Globus pallidus (tissue), 1 donor: ENCODE measurements around the gene RFTN2.
"Not testable (repeated sequence)": the region's sequence is repeated elsewhere in the genome, so short reads cannot be mapped to it uniquely, and the experiment has no call there.

Experiments
- DNase-seq: peaks from one replicate; pipeline ENCODE4 v3.0.0-alpha.2; 2015; ENCODE audit warnings: low spot score

The RFTN2 gene, protein sequence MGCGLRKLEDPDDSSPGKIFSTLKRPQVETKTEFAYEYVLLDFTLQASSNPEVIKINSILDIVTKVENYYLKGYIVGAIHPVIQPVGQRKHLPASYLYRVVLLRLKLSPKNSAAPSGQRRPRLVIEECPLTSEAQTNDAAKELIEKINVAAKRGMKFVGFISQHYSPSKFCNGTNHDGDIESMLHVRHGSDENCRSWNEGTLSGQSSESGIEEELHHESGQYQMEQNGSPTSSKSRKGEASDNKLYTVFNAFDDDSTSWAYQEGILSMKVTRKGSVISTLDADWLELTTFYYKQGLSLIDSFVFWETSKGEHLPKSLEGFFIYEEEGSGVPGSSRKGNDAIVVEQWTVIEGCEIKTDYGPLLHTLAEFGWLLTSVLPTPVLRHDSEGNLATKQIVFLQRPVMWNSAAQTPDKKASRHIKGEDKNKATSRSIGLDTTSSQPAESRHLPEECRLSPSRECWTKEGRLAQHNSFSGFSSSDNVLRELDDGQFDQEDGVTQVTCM

DNA sequence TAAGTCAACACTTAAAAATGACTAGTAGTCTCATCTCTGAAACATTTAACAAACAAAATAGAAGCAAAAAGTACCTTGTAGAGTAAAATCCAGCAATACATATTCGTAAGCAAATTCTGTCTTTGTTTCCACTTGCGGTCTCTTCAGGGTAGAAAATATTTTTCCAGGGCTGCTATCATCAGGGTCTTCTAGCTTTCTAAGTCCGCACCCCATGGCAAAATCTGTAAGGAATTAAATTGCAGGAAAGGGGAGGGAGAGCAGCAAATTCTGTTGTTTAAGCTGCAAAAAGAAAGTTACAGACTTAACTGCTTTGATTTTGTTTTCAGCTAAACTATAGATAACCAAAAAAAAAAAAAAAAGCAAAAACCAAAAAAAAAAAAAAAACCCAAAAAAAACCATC is at the start of gene RFTN2:
TSS of gene RFTN2 (minus strand) at position 342 of the 400 bp plus-strand sequence. CDS start at position 213, 129 bp downstream.
- peak; percentile 63 for DNase-seq

DNA sequence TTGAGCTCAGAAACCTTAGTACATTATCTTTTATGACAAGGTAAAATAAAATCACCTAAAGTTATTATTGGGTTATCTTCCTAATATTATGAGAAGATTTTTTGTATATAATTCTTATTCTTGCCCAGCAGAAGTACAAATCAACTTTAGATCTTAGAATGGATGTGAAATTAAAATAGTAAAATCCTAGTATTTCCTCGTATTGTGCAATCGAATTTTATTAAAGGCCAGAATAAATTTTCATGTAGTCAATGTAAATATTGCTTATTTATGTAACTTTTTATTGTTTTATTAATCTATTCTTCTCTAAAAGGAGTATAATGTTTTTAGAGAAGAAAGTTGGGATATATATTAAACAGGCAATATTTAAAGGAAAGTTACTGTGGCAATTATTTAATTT is 42.5 kb upstream of the RFTN2 start:
- no peak for DNase-seq

DNA sequence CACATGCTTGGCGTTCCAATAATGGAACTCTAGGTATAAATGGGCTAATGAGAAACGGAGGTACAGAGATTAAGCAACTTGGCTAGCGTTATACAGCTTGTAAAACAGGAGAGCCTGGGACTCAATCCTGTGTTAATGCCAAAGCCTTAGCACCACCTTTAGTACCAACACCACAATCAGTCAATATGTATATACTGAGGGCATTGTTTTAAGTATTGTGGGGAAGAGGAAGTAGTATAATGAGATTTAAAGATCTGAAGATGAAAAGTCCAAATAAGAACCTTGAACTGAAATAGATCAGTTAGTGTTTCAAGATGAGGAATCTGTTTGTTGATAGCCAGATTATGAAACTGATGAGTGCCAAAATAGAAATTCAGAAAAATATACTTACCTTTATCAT is 37.9 kb upstream of the RFTN2 start:
- DNase-seq, result no peak

DNA sequence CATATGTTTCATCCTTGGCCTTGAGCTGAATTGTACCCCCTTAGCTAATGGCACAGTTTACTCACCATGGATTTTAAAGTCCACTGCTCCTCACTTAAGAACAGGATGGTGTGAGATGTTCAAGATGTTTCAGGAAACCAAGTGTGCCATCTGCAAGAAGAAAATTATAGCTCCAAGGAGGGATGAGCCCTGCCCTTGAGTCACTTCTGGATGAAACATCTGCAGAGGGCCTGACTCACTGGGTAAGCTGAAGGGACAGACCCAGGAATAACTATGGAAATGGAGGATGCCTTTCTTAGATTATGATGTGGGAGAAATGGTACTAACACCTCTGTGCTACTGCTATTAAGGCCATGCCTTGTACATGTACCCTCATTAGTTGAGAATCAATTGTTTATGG is 36.2 kb upstream of the RFTN2 start:
- DNase-seq, result no peak

DNA sequence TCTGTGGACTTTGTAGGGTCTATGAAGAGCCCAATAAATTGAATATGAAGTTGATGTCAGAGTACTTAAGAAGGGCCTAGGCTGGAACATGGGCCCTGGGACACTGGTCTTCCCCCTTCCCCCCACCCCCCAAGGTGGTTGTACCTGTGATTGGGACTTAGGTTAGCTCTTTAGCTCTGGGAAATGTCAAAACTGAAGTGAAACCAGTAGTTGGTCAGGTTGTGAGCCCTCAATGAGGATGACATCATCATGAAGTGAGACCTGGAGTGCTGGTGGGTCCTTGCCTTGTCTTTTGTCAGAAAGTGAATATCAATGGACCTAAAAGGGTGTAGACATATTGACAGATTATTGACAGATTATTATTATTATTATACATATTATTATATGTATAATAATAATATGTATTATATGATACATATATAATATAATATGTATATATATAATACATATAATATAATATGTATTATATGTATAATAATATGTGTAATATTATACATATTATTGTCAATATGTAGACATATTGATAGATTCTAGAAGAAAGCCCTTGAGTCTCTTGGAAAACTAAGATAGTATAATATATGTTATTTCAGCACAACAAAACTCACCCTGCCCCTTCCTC is 35.1 kb upstream of the RFTN2 start:
- DNase-seq, result no peak

DNA sequence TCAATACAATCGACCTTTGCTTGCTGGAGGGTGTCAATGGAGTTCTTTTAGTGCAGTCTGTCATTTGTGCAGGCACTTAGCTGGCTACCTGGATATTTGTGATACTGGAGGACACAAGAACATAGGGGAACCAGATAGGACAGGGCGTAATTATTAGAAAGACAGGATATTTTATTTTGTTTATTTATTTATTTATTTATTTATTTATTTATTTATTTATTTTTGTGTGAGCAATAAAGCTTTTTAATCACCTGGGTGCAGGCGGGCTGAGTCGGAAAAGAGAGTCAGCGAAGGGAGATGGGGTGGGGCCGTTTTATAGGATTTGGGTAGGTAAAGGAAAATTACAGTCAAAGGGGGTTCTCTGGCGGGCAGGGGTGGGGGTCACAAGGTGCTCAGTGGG is 33.8 kb upstream of the RFTN2 start:
- DNase-seq, result not testable (repeated sequence)

DNA sequence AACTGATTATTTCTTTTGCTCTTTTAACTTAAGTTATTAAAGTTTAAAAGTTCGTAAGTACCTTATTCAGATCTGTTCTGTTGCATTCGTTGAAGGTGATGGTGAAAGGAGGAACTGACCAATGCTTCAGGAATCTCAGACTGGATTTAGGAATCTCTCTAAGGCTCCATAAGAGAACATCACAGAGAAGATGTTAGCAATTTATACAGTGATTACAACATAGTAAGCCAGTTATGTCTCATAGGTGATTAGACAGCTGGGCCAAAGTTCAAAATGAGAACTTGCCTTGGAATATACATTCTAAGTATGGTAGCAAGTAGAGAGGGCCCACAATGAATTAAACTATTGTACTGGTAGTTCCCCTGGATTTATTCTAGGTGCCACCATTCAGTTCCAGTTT is 32.9 kb upstream of the RFTN2 start:
- DNase-seq, result no peak

DNA sequence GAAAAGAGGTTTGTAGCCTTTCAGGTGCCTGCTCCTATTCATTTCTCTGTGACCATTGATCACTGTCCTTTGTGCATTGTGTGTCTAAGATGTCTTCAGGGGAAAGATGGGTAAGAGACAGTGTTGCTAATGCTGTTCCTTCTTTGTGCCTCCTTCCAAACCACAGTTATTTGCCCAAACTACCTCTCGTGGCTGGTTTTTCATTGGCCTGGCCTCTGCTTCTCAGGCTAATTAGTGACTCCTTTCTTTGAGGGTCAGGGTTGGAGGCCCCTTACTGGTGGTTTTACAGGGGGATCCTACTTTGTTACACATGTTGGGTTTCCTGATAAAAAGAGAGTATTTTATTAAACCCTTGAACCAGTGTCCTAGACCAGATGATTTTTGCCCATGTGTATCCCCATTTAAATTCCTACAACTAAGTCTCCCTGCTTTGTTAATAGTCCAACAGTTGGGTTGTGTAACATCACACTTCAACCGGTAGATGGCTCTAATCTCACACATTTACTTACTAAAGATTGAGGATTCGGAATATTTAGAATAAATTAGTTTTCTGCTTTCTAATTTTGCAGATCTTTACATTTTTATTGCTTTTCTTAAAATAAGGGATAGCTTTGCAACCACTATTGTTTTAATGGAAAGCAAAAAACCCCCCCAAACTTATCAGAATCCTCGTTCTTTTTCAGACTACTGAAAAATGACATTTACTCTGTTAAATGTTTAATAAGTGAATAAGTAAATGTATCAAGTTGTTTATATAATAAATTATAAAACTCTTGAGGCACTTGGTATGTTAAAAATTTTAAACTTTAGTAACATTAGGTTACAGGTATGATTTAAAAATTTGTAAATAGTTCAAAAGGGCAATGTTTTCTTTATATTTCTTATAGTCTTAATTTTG is 32.2 kb upstream of the RFTN2 start:
- DNase-seq, result peak; percentile 61

DNA sequence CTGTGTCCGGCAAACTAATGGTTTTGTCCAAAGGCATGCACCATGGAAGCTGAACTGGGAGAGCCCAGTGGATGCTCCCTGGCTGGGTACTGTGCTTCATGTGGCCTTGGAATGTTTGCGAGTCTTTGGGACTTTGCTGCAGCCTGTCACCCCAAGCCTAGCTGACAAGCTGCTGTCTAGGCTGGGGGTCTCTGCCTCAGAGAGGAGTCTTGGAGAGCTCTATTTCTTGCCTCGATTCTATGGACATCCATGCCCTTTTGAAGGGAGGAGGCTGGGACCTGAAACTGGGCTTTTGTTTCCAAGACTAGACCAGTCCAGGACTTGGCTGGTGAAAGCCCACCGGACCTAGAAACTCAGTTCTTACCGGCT is 31.4 kb upstream of the RFTN2 start:
- DNase-seq, result no peak

DNA sequence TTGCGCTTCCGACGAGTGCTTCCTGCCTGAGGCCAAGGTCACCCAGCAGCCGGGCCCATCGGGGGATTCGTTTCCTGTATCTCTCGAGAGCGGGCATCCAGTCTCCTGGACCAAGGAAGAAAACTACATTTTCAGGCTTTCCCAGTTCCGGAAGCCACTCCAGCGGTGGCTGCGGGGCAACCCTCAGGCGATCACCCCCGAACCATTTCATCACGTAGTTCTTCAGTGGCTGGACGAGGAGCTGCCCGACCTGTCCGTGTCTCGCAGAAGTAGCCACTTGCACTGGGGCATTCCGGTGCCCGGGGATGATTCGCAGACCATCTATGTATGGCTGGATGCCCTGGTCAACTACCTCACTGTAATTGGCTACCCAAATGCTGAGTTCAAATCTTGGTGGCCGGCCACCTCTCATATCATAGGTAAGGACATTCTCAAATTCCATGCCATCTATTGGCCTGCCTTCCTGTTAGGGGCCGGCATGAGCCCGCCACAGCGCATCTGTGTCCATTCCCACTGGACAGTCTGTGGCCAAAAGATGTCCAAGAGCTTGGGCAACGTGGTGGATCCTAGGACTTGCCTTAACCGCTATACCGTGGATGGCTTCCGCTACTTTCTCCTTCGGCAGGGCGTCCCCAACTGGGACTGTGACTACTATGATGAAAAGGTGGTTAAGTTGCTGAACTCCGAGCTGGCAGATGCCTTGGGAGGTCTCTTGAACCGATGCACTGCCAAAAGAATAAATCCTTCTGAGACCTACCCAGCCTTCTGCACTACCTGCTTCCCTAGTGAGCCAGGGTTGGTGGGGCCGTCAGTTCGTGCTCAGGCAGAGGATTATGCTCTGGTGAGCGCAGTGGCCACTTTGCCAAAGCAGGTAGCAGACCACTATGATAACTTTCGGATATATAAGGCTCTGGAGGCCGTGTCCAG is 30.8 kb upstream of the RFTN2 start:
- DNase-seq, result no peak

DNA sequence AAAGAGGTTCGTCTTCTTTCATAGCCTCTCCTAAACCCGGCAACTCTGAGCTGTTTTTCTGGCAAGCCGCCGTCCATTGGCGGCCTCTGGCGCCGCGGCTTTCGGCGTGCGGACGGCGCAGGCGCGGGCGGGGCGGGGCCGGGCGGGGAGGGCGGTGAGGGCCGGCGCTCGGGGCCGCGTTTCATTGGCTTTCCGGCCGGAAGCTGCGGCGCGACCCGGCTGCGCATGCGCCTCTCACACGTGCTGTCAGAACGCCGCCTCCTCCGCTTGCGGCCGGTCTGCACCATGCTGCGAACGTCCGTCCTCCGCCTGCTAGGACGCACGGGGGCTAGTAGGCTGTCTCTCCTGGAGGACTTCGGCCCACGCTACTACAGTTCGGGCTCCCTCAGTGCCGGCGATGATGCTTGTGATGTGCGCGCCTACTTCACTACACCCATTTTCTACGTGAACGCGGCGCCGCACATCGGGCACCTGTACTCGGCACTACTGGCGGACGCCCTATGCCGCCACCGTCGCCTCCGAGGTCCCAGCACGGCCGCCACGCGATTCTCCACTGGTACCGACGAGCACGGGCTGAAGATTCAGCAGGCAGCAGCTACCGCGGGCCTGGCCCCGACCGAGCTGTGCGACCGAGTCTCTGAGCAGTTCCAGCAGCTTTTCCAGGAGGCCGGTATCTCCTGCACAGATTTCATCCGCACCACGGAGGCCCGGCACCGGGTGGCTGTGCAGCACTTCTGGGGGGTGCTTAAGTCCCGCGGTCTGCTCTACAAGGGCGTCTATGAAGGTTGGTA is 29.9 kb upstream of the RFTN2 start, which contains the start of gene MARS2:
TSS of gene MARS2 (plus strand) at position 249 of the 791 bp plus-strand sequence. CDS start at position 286, 37 bp downstream.
- DNase-seq, result peak; percentile 89

DNA sequence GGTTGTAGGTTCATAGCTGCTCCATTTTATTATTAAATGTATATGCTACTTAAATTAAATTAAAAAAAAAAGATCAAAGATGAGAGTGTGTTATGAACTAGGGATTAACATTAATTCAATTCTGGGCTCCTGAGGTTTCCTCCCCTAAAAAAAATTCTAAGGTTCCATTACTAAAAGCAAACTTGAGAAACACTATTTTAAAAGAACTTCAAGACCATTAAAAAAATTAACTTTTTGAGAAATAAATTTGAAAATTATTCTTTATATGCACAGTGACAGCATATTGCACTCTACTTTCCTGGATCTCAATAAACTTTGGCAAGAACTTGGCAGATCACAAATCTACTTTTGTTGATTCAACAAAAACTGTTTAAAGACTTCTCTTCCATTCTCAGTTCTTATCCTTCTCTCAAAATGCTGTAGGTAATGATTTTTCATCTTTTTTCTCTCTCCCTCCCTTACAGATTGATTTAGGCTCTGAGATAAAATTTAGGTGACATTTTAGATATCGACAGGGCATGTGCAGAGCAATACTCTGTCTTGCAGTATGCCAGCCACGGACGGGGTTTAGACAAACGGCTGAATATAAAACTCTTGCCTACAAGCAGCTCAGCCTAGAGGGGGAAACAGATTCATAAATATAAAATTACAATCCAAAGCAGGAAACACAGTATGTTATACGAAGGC is 29.2 kb upstream of the RFTN2 start:
- DNase-seq, result no peak

DNA sequence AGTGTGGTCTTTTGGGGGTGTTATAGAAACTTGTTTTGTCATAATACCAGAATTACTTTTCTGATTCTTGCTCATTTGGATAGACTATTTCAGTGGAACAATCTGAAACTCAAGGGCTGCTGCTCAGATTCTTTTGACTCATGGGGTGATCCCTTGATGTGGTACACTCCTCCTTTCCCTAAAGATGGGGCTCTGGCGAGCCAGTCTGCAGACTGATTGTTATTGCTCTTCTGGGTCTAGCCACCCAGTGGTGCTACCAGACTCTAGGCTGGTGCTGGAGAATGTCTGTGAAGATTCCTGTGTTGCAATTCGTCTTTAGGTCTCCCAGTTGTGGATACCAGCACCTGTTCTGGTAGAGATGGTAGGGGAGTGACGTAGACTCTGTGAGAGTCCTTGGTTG is 25.6 kb upstream of the RFTN2 start:
- no peak for DNase-seq

DNA sequence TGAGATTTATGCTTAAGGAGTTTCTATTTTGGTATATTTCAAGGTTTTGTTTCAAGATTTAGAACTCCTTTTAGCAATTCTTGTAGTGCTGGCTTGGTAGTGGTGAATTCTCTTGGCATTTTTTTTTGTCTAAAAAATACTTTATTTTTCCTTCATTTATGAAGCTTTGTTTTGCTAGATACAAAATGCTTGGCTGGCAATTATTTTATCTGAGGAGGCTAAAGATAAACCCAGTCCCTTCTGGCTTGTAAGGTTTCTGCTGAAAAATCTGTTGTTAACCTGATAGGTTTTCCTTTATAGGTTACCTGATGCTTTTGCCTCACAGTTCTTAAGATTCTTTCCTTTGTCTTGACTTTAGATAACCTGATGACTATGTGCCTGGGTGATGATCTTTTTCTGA is 24.3 kb upstream of the RFTN2 start:
- DNase-seq, result not testable (repeated sequence)

DNA sequence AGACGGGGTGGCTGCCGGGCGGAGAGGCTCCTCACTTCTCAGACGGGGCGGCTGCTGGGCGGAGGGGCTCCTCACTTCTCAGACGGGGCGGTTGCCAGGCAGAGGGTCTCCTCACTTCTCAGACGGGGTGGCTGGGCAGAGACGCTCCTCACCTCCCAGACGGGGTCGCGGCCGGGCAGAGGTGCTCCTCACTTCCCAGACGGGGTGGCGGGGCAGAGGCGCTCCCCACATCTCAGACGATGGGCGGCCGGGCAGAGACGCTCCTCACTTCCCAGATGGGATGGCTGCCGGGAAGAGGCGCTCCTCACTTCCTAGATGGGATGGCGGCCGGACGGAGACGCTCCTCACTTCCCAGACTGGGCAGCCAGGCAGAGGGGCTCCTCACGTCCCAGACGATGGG is 21.2 kb upstream of the RFTN2 start:
- not testable (repeated sequence) for DNase-seq

DNA sequence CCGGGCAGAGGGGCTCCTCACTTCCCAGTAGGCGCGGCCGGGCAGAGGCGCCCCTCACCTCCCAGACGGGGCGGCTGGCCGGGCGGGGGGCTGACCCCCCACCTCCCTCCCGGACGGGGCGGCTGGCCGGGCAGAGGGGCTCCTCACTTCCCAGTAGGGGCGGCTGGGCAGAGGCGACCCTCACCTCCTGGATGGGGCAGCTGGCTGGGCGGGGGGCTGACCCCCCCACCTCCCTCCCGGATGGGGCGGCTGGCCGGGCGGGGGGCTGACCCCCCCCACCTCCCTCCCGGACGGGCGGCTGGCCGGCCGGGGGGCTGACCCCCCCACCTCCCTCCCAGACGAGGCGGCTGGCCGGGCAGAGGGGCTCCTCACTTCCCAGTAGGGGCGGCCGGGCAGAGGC is 20.6 kb upstream of the RFTN2 start:
- not testable (repeated sequence) for DNase-seq

DNA sequence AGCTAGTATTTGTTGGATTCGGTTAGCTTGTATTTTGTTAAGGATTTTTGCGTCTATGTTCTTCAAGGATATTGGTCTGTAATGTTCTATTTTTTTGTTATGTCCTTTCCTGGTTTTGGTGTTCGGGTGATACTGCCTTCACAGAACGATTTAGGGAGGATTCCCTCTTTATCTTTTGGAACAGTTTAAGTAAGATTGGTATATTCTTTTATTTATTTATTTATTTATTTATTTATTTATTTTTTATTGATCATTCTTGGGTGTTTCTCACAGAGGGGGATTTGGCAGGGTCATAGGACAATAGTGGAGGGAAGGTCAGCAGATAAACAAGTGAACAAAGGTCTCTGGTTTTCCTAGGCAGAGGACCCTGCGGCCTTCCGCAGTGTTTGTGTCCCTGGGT is 19.8 kb upstream of the RFTN2 start:
- DNase-seq, result not testable (repeated sequence)

DNA sequence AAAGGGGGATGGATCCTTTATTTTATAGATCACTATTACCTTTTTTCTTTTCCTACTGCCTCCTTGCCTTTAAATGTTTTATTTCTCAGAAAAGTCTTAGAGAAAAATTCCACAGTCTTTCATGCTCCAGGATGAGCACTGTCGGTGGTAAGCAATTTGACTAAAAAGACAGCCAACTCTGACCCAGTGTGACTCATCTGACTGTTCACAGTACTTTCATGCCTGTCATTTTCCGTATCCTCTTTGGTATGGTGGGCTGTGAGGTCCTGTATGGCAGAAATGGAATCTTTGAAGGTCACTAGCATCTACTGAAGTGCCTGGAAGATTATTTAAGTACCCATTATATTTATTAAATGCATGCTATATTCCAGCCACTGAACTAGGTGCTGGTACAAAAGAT is 2.1 kb upstream of the RFTN2 start:
- DNase-seq, result no peak

DNA sequence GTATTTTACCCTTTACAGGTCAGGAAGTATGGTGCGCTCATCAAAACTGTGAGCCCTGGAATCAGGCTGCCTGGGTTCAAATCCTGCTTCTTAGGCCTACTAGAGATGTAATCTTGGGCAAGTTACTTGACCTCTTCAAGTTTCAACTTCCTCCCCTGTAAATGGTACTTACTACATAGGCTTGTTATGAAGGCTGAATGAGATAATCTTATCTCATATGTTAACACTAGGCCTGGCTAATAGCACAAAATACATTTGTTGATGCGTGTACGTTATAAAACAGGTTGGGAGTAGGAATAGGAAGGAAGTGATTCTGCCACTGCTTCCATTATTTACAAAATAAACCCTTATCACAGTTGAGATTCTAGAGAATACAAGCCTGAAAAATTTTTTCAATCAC is 1.7 kb upstream of the RFTN2 start:
- no peak for DNase-seq

DNA sequence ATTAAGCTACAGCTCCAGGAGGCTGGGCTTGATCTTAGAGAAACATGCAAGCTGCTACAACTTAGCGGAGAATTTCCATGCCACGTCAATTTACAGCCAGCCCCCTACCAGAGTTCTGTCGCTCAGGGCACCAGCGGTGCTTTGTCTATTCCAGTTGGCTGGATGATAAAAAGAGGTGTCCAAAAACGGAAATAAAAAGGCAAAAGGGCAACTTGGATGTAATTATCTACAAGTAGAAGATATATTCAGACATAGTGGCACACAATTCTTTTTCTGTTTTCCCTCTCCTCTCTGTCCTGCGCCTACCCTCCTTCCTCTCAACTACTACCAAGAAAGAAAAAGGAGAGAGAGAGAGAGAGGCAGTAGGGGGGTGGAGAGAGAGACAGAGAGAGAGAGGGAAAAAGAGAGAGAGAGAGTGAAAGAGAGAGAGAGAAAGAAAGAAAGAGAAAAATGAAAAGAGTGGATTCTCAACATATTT is 363 bp upstream of the RFTN2 start:
- DNase-seq, result peak; percentile 82
